ENCODE measurements around the gene SPEF2. TPM values are rescaled to one million over a fixed set of nuclear protein-coding genes. Genes with fewer than 3 reads are reported as not detected.

Gene SPEF2
- total RNA-seq, 2 experiments from 2014 or later: 10.8 to 13.1 TPM

DNA sequence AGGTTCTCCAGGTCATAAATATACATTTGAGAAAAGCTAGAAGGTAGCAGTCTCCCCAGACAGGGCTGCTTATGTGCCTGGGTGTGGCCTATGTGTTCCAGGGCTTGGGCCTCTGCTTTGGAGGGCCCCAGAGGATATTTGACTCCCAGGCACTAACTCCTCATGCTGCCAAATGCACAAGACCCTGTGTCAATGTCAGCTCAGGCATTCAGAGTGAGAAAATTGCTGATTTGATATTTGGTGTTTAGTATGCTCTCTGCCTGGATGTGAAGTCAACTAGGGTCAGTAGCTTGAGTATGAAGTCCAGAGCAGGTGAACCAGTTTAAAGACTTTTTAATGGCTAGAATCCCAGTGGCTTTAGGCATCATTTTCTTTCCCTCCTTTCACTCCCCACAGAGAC is 181.5 kb downstream of the SPEF2 start:
- Mint-ChIP-seq H3K36me3 (ENCODE audit: low read depth) (peaks cover 2% of the 10 kb centered on the region), H3K27me3 (no peaks in the 10 kb centered on the region), H3K9me3 (no peaks in the 10 kb centered on the region), H3K4me1 (peaks cover 62% of the 10 kb centered on the region), H3K4me3 (no peak overlapping the region), H3K27ac (no peak overlapping the region)
- ChIA-PET POLR2A (interaction anchor here (0.7 to 5.9 kb wide), 5 partner anchors 9 to 59 kb away, joined by 3 to 32 read pairs (median 3); no protein-coding TSS in a partner anchor), CTCF (no interaction called here)
- DNase-seq: no peak

DNA sequence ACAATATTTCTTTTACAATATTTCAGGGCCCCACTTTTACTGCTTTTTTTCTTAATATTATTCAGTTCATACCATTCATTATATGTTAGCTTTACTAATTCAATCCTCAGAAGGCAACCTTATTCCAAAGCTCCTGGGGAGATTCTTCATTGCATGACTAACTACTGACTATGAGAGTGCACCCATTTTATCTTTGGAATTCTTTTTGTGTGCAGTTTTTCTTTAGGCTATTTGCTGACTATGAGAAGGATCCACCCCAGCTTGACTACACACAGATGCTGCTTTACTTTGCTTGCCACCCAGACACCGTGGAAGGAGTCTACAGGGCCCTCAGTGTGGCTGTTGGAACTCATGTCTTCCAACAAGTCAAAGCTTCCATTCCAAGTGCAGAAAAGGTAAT is 182.1 kb downstream of the SPEF2 start:
- no peak overlapping the region for H3K4me3 Mint-ChIP-seq
- H3K9me3 Mint-ChIP-seq: no peaks in the 10 kb centered on the region
- ChIA-PET CTCF (no interaction called here), POLR2A (interaction anchor here (0.7 to 2.0 kb wide), 4 partner anchors 9 to 59 kb away, joined by 3 to 7 read pairs (median 3); no protein-coding TSS in a partner anchor)
- peaks cover 62% of the 10 kb centered on the region for H3K4me1 Mint-ChIP-seq
- DNase-seq: no peak
- H3K27ac Mint-ChIP-seq: no peak overlapping the region
- peaks cover 2% of the 10 kb centered on the region for H3K36me3 Mint-ChIP-seq (ENCODE audit: low read depth)
- H3K27me3 Mint-ChIP-seq: no peaks in the 10 kb centered on the region

DNA sequence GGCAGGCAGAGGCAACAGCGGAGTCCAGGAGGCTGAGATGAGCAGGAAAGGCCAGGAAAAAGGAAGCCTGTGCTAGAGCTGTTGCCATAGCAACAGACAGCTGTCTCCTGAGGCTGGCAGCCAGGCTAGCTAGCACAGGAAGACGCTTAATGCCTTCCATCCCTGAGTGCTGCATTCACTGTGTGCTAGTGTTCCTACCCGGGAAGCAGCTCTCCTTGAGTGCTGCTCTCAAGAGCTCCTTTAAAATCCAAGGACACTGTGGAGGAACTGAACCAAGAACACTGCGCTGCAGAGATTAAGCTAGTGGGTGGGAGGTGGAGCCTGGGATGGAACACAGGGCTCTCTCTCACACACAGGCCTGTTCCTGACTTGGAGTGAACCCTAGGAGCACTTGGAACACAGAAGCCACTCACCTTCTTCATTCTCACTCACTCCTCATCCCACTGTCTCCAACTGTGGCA is 185.6 kb downstream of the SPEF2 start:
- DNase-seq: no peak
- CTCF ChIA-PET: interaction anchor here (0.7 to 1.4 kb wide), 3 partner anchors 10 to 56 kb away, joined by 3 to 4 read pairs (median 3); no protein-coding TSS in a partner anchor
- Mint-ChIP-seq H3K27ac (peak overlapping the region; percentile 33), H3K4me3 (no peak overlapping the region), H3K36me3 (ENCODE audit: low read depth) (peaks cover 11% of the 10 kb centered on the region), H3K4me1 (peaks cover 48% of the 10 kb centered on the region), H3K9me3 (no peaks in the 10 kb centered on the region), H3K27me3 (no peaks in the 10 kb centered on the region)
- POLR2A ChIA-PET: interaction anchor here (0.8 to 3.2 kb wide), 10 partner anchors 8 to 54 kb away, joined by 3 to 13 read pairs (median 3); partner anchors contain the start of gene IL7R

- Mint-ChIP-seq H3K9me3 (no peaks in the 10 kb centered on the region), H3K4me3 (no peak overlapping the region), H3K36me3 (ENCODE audit: low read depth) (peaks cover 11% of the 10 kb centered on the region), H3K27ac (no peak overlapping the region), H3K4me1 (peaks cover 52% of the 10 kb centered on the region), H3K27me3 (no peaks in the 10 kb centered on the region)
- ChIA-PET POLR2A (interaction anchor here (1.2 to 3.2 kb wide), 4 partner anchors 10 to 50 kb away, joined by 3 to 13 read pairs (median 7); no protein-coding TSS in a partner anchor), CTCF (interaction anchor here (1.2 to 1.5 kb wide), 2 partner anchors 9 to 27 kb away, joined by 3 to 4 read pairs; no protein-coding TSS in a partner anchor)
- no peak for DNase-seq
Measured at GRCh38 chr5:35804201-35804653, 186.6 kb downstream of the SPEF2 start.

DNA sequence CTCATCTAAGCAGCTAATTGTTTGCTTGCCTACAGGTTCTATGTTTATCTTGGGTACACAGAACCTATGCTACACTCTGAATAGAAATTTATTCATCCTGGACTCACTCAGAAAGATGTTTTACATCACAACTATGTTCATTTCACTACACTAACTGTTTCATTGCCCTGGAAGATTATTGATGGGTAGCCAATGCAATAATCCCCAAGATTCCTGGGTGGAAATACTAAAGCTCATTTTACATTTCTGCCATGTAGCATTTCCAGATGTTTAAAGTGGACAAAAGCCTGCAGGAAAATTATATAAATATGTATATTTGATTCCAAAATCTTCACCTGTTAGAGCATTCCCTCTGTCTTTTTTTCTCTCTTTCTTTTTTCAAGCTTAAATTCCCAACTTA is 187.2 kb downstream of the SPEF2 start:
- Mint-ChIP-seq H3K27me3 (no peaks in the 10 kb centered on the region), H3K36me3 (ENCODE audit: low read depth) (peaks cover 13% of the 10 kb centered on the region), H3K4me3 (no peak overlapping the region)

GRCh38 chr5:35810601-35811000 is 192.9 kb downstream of the SPEF2 start:
- H3K4me1 Mint-ChIP-seq: peaks cover 61% of the 10 kb centered on the region
- no peaks in the 10 kb centered on the region for H3K27me3 Mint-ChIP-seq
- peak overlapping the region; percentile 94 for H3K27ac Mint-ChIP-seq
- DNase-seq: no peak
- POLR2A ChIA-PET: interaction anchor here (0.9 to 5.6 kb wide), 17 partner anchors 8 to 56 kb away, joined by 3 to 57 read pairs (median 5); partner anchors contain the start of gene IL7R
- H3K9me3 Mint-ChIP-seq: no peaks in the 10 kb centered on the region
- peak overlapping the region; percentile 44 for H3K4me3 Mint-ChIP-seq
- CTCF ChIA-PET: interaction anchor here (1.1 to 3.5 kb wide), 7 partner anchors 15 to 114 kb away, joined by 3 to 10 read pairs (median 4); partner anchors contain the start of gene IL7R
- peaks cover 13% of the 10 kb centered on the region for H3K36me3 Mint-ChIP-seq (ENCODE audit: low read depth)

More for the DNA sequence above, 187.2 kb downstream of the SPEF2 start:
- no peak for DNase-seq
- peaks cover 58% of the 10 kb centered on the region for H3K4me1 Mint-ChIP-seq
- ChIA-PET CTCF (interaction anchor here (0.7 to 1.5 kb wide), 3 partner anchors 8 to 28 kb away, joined by 3 to 4 read pairs (median 3); no protein-coding TSS in a partner anchor), POLR2A (interaction anchor here (1.5 to 3.2 kb wide), 3 partner anchors 10 to 50 kb away, joined by 4 to 13 read pairs (median 10); no protein-coding TSS in a partner anchor)
- no peak overlapping the region for H3K27ac Mint-ChIP-seq
- no peaks in the 10 kb centered on the region for H3K9me3 Mint-ChIP-seq

DNA sequence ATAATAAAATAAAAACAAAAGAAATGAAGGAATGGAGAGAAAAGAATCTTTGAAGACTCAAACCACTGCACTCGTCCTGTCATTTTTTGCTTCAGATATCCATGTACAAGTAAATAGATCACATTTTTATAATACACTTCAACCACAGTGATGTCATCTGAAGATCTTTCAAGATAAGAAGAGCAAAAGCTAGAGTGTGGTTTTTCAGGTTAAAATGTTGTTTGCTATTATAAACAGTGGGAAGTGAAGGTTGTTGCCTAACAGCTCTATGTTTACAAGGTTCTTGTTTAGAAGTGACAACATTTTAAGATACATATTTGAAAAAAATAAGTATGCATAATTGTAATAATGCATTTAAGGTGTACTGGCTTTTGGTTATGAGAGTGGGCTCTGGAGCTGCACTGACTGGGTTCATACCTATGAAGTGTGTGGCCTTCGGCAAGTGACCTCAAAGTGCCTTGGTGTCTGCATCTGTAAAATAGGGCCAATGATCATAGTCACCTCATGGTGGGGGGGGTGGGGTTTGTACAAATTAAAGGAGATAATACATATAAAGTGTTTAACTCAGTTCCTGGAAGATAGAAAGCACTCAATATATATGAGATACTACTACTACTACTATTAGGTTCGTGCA is 193.6 kb downstream of the SPEF2 start:
- DNase-seq: peak; percentile 71
- CTCF ChIA-PET: interaction anchor here (1.0 to 3.5 kb wide), 9 partner anchors 14 to 115 kb away, joined by 3 to 10 read pairs (median 4); partner anchors contain the start of gene IL7R
- Mint-ChIP-seq H3K27me3 (no peaks in the 10 kb centered on the region), H3K4me1 (peaks cover 61% of the 10 kb centered on the region), H3K27ac (peak overlapping the region; percentile 94), H3K4me3 (peak overlapping the region; percentile 53), H3K36me3 (ENCODE audit: low read depth) (peaks cover 13% of the 10 kb centered on the region), H3K9me3 (no peaks in the 10 kb centered on the region)
- POLR2A ChIA-PET: interaction anchor here (0.9 to 5.6 kb wide), 15 partner anchors 8 to 55 kb away, joined by 3 to 57 read pairs (median 6); partner anchors contain the start of gene IL7R

GRCh38 chr5:35813521-35813920 is 195.9 kb downstream of the SPEF2 start:
- H3K9me3 Mint-ChIP-seq: no peaks in the 10 kb centered on the region
- DNase-seq: no peak
- no peaks in the 10 kb centered on the region for H3K27me3 Mint-ChIP-seq
- no peak overlapping the region for H3K27ac Mint-ChIP-seq
- ChIA-PET POLR2A (interaction anchor here (0.8 to 5.6 kb wide), 10 partner anchors 9 to 50 kb away, joined by 3 to 57 read pairs (median 26); partner anchors contain the start of gene IL7R), CTCF (interaction anchor here (0.6 to 3.5 kb wide), 12 partner anchors 9 to 162 kb away, joined by 3 to 21 read pairs (median 4); no protein-coding TSS in a partner anchor)
- peaks cover 46% of the 10 kb centered on the region for H3K4me1 Mint-ChIP-seq
- H3K4me3 Mint-ChIP-seq: no peak overlapping the region
- H3K36me3 Mint-ChIP-seq (ENCODE audit: low read depth): peaks cover 4% of the 10 kb centered on the region

DNA sequence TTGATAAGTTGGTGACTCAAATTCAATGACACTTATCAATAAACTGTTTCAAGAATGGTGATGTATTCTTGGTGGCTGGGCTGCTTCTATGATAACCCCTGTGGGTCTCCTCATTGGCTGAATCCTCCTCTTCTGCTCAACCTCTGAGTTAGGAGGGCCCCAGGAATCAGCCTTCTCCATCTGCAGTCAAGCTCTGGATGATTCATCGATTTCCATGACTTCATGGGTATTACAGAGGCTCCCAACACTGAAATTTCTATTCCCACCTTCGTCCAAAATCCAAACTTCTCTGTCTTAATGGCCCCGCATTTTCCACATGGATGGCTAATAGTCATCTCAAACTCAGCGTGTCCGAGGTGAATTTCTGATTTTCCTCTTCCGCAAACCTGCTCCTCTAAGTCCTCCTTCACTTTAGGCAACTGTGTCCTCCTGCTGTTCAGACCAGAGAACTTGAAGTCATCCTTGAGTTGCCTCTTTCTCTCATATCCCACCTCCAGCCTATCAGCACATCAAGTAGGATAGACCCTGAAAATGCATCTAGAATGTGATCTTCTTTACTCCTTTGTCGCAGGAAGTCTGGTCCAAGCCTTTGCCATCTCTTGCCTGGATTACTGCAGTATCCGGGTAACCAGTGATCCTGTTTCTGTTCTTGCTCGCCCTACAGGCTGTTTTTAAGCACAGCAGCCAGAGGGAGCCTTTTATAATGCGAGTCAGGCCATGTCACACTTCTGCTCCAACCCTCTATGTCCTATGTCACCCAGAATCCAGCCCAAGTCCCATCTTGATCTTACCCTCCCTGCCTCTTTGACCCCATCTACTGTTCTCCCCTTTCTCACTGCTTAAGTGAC is 197.7 kb downstream of the SPEF2 start:
- H3K27me3 Mint-ChIP-seq: no peaks in the 10 kb centered on the region
- peak; percentile 63 for DNase-seq
- H3K4me3 Mint-ChIP-seq: no peak overlapping the region
- H3K9me3 Mint-ChIP-seq: no peaks in the 10 kb centered on the region
- peaks cover 47% of the 10 kb centered on the region for H3K4me1 Mint-ChIP-seq
- ChIA-PET POLR2A (interaction anchor here (1.0 to 2.1 kb wide), 3 partner anchors 34 to 43 kb away, joined by 3 to 11 read pairs (median 4); no protein-coding TSS in a partner anchor), CTCF (no interaction called here)
- H3K27ac Mint-ChIP-seq: no peak overlapping the region
- peaks cover 5% of the 10 kb centered on the region for H3K36me3 Mint-ChIP-seq (ENCODE audit: low read depth)

GRCh38 chr5:35816881-35817521 is 199.3 kb downstream of the SPEF2 start:
- DNase-seq: no peak
- H3K27ac Mint-ChIP-seq: no peak overlapping the region
- H3K27me3 Mint-ChIP-seq: no peaks in the 10 kb centered on the region
- peaks cover 47% of the 10 kb centered on the region for H3K4me1 Mint-ChIP-seq
- H3K9me3 Mint-ChIP-seq: peaks cover 2% of the 10 kb centered on the region
- ChIA-PET POLR2A (interaction anchor here (0.6 to 2.1 kb wide), 11 partner anchors 8 to 42 kb away, joined by 3 to 11 read pairs (median 5); partner anchors contain the start of gene IL7R), CTCF (interaction anchor here (1.0 to 1.7 kb wide), 3 partner anchors 10 to 37 kb away, joined by 3 to 5 read pairs (median 3); no protein-coding TSS in a partner anchor)
- H3K36me3 Mint-ChIP-seq (ENCODE audit: low read depth): peaks cover 10% of the 10 kb centered on the region
- no peak overlapping the region for H3K4me3 Mint-ChIP-seq

- DNase-seq: no peak
- Mint-ChIP-seq H3K27me3 (no peaks in the 10 kb centered on the region), H3K4me3 (no peak overlapping the region), H3K9me3 (peaks cover 2% of the 10 kb centered on the region), H3K27ac (peak overlapping the region; percentile 22), H3K4me1 (peaks cover 59% of the 10 kb centered on the region), H3K36me3 (ENCODE audit: low read depth) (peaks cover 10% of the 10 kb centered on the region)
- ChIA-PET CTCF (no interaction called here), POLR2A (interaction anchor here (0.7 to 16.3 kb wide), 5 partner anchors 8 to 37 kb away, joined by 3 to 422 read pairs (median 4); partner anchors contain the start of gene IL7R)
Measured at GRCh38 chr5:35819026-35819425, 201.4 kb downstream of the SPEF2 start.
